GM19397 (cell line): ENCODE results near the gene SAMD4A.

Source experiments
- ATAC-seq: cut with Tn5 transposase; IDR thresholded peaks from one replicate; pipeline ENCODE4 v1.9.1; 2021; ENCODE audit warnings: mild to moderate bottlenecking, moderate library complexity; ENCODE audit not compliant: unreplicated experiment

The SAMD4A gene

GRCh38 chr14:54812617-54813016 lies 245.7 kb downstream of the SAMD4A start:
- ATAC-seq, result no peak

- ATAC-seq, result no peak
Observed at GRCh38 chr14:54813081-54813480, 246.2 kb downstream of the SAMD4A start.

GRCh38 chr14:54814076-54814475 lies 247.1 kb downstream of the SAMD4A start:
- no peak for ATAC-seq

GRCh38 chr14:54815016-54815415 lies 248.1 kb downstream of the SAMD4A start:
- ATAC-seq, result no peak

GRCh38 chr14:54815515-54815914 lies 248.6 kb downstream of the SAMD4A start:
- ATAC-seq, result no peak

- ATAC-seq, result no peak
Observed at GRCh38 chr14:54816450-54816849, 249.5 kb downstream of the SAMD4A start.

GRCh38 chr14:54817506-54817905 lies 250.6 kb downstream of the SAMD4A start:
- ATAC-seq, result no peak

GRCh38 chr14:54818201-54819133 lies 251.5 kb downstream of the SAMD4A start:
- no peak for ATAC-seq

GRCh38 chr14:54822685-54823084 lies 255.8 kb downstream of the SAMD4A start:
- ATAC-seq, result no peak

GRCh38 chr14:54823757-54824549 lies 257.0 kb downstream of the SAMD4A start:
- ATAC-seq, result no peak

GRCh38 chr14:54828037-54828436 lies 261.1 kb downstream of the SAMD4A start:
- ATAC-seq, result no peak

- ATAC-seq, result no peak
Observed at GRCh38 chr14:54829486-54830224, 262.7 kb downstream of the SAMD4A start.

GRCh38 chr14:54830650-54831049 lies 263.7 kb downstream of the SAMD4A start:
- ATAC-seq, result no peak

GRCh38 chr14:54834081-54834480 lies 267.2 kb downstream of the SAMD4A start:
- ATAC-seq, result no peak

- ATAC-seq, result no peak
Observed at GRCh38 chr14:54834727-54835126, 267.8 kb downstream of the SAMD4A start.

GRCh38 chr14:54836231-54836630 lies 269.3 kb downstream of the SAMD4A start:
- no peak for ATAC-seq

- ATAC-seq, result no peak
Observed at GRCh38 chr14:54837508-54838149, 270.7 kb downstream of the SAMD4A start.

GRCh38 chr14:54838931-54839512 lies 272.1 kb downstream of the SAMD4A start:
- no peak for ATAC-seq

GRCh38 chr14:54839701-54840119 lies 272.8 kb downstream of the SAMD4A start:
- no peak for ATAC-seq

- no peak for ATAC-seq
Observed at GRCh38 chr14:54840336-54840735, 273.4 kb downstream of the SAMD4A start.
